IgD-negative memory B cell (primary cell): ENCODE data around the gene TGFB2. TPM values are rescaled to one million over a fixed set of nuclear protein-coding genes. Genes with fewer than 3 reads are reported as not detected.

Source experiments
- H3K27ac Mint-ChIP-seq, 3 donors: one replicate each; pipeline ENCODE4 v1.8.0; 2020 to 2022; ENCODE audit warnings: mild to moderate bottlenecking in 3 of 3, mixed read lengths in 3 of 3, moderate library complexity in 1 of 3
- H3K27me3 Mint-ChIP-seq: one replicate; pipeline ENCODE4 v1.8.0; 2021; ENCODE audit warnings: mixed read lengths
- H3K36me3 Mint-ChIP-seq: one replicate; pipeline ENCODE4 v1.8.0; 2020; ENCODE audit warnings: mild to moderate bottlenecking, mixed read lengths
- H3K4me1 Mint-ChIP-seq, 3 donors: one replicate each; pipeline ENCODE4 v1.8.0; 2020 to 2022; ENCODE audit warnings: mixed read lengths in 3 of 3, mild to moderate bottlenecking in 1 of 3
- H3K4me3 Mint-ChIP-seq, 4 donors: one replicate each; pipeline ENCODE4 v1.8.0; 2020 to 2022; ENCODE audit warnings: mild to moderate bottlenecking in 4 of 4, mixed read lengths in 4 of 4, moderate library complexity in 3 of 4
- H3K9me3 Mint-ChIP-seq, 3 donors: one replicate each; pipeline ENCODE4 v1.8.0; 2020 to 2021; ENCODE audit warnings: mixed read lengths in 3 of 3, mild to moderate bottlenecking in 1 of 3
- polyA plus RNA-seq: library from polyadenylated mRNA; unstranded; fragments of 300-500 nt; fragmentation: Illumina TruSeq; gene quantifications from one replicate; pipeline ENCODE4 v1.2.3, GENCODE V29; 2021

Gene TGFB2
- polyA plus RNA-seq, 1 donor from 2014 or later = 0.59 TPM

GRCh38 chr1:218363141-218363540 lies 18.0 kb downstream of the TGFB2 start:
- Mint-ChIP-seq H3K27ac (no peak overlapping the region), H3K36me3 (peaks cover 2% of the 10 kb centered on the region), H3K27me3 (no peaks in the 10 kb centered on the region), H3K4me3 (no peak overlapping the region), H3K4me1 (peaks cover 0 to 4% (median 0%) of the 10 kb centered on the region in 3 donors), H3K9me3 (no peaks in the 10 kb centered on the region)

GRCh38 chr1:218364028-218364710 lies 19.0 kb downstream of the TGFB2 start:
- H3K27ac Mint-ChIP-seq = no peak overlapping the region
- peaks cover 2% of the 10 kb centered on the region for H3K36me3 Mint-ChIP-seq
- no peaks in the 10 kb centered on the region for H3K27me3 Mint-ChIP-seq
- no peaks in the 10 kb centered on the region for H3K4me1 Mint-ChIP-seq
- H3K9me3 Mint-ChIP-seq = no peaks in the 10 kb centered on the region
- no peak overlapping the region for H3K4me3 Mint-ChIP-seq

GRCh38 chr1:218365226-218365999 lies 20.3 kb downstream of the TGFB2 start:
- no peaks in the 10 kb centered on the region for H3K4me1 Mint-ChIP-seq

GRCh38 chr1:218366322-218367052 lies 21.4 kb downstream of the TGFB2 start:
- H3K36me3 Mint-ChIP-seq = peaks cover 2% of the 10 kb centered on the region
- H3K27ac Mint-ChIP-seq = no peak overlapping the region
- no peaks in the 10 kb centered on the region for H3K9me3 Mint-ChIP-seq
- no peak overlapping the region for H3K4me3 Mint-ChIP-seq
- no peaks in the 10 kb centered on the region for H3K27me3 Mint-ChIP-seq
- no peaks in the 10 kb centered on the region for H3K4me1 Mint-ChIP-seq

More at GRCh38 chr1:218365226-218365999, 20.3 kb downstream of the TGFB2 start:
- Mint-ChIP-seq H3K9me3 (no peaks in the 10 kb centered on the region), H3K4me3 (no peak overlapping the region), H3K36me3 (peaks cover 2% of the 10 kb centered on the region), H3K27me3 (no peaks in the 10 kb centered on the region), H3K27ac (peak overlapping the region in 1 of 3 donors; percentile 25)

- Mint-ChIP-seq H3K4me1 (no peaks in the 10 kb centered on the region), H3K9me3 (no peaks in the 10 kb centered on the region), H3K27ac (no peak overlapping the region), H3K4me3 (no peak overlapping the region), H3K27me3 (no peaks in the 10 kb centered on the region), H3K36me3 (peaks cover 2% of the 10 kb centered on the region)
These were observed 22.0 kb downstream of the TGFB2 start for GRCh38 chr1:218367118-218367517.

GRCh38 chr1:218368686-218369085 lies 23.6 kb downstream of the TGFB2 start:
- peaks cover 2% of the 10 kb centered on the region for H3K36me3 Mint-ChIP-seq
- no peak overlapping the region for H3K4me3 Mint-ChIP-seq
- no peaks in the 10 kb centered on the region for H3K4me1 Mint-ChIP-seq
- no peaks in the 10 kb centered on the region for H3K9me3 Mint-ChIP-seq
- H3K27ac Mint-ChIP-seq = no peak overlapping the region
- H3K27me3 Mint-ChIP-seq = peaks cover 2% of the 10 kb centered on the region

GRCh38 chr1:218369688-218370511 lies 24.8 kb downstream of the TGFB2 start:
- Mint-ChIP-seq H3K4me3 (peak overlapping the region in 1 of 4 donors; percentile 1), H3K9me3 (no peaks in the 10 kb centered on the region), H3K27ac (no peak overlapping the region), H3K4me1 (peaks cover 0 to 6% (median 0%) of the 10 kb centered on the region in 3 donors), H3K36me3 (peaks cover 2% of the 10 kb centered on the region), H3K27me3 (peaks cover 2% of the 10 kb centered on the region)

- no peak overlapping the region for H3K4me3 Mint-ChIP-seq
- no peaks in the 10 kb centered on the region for H3K9me3 Mint-ChIP-seq
- H3K27ac Mint-ChIP-seq = no peak overlapping the region
- H3K36me3 Mint-ChIP-seq = no peaks in the 10 kb centered on the region
- peaks cover 2 to 8% (median 2%) of the 10 kb centered on the region in 3 donors for H3K4me1 Mint-ChIP-seq
- peaks cover 4% of the 10 kb centered on the region for H3K27me3 Mint-ChIP-seq
These were observed 27.0 kb downstream of the TGFB2 start for GRCh38 chr1:218371927-218372672.

- H3K27me3 Mint-ChIP-seq = peaks cover 8% of the 10 kb centered on the region
- H3K4me3 Mint-ChIP-seq = no peak overlapping the region
- H3K36me3 Mint-ChIP-seq = peaks cover 1% of the 10 kb centered on the region
- no peak overlapping the region for H3K27ac Mint-ChIP-seq
- H3K4me1 Mint-ChIP-seq = peaks cover 7 to 12% (median 7%) of the 10 kb centered on the region in 3 donors
- no peaks in the 10 kb centered on the region for H3K9me3 Mint-ChIP-seq
These were observed 29.5 kb downstream of the TGFB2 start for GRCh38 chr1:218374401-218375353.

- H3K36me3 Mint-ChIP-seq = peaks cover 1% of the 10 kb centered on the region
- peaks cover 7 to 12% (median 7%) of the 10 kb centered on the region in 3 donors for H3K4me1 Mint-ChIP-seq
- peaks cover 8% of the 10 kb centered on the region for H3K27me3 Mint-ChIP-seq
- H3K9me3 Mint-ChIP-seq = no peaks in the 10 kb centered on the region
- no peak overlapping the region for H3K27ac Mint-ChIP-seq
- H3K4me3 Mint-ChIP-seq = peak overlapping the region in 1 of 4 donors; percentile 55
These were observed 31.6 kb downstream of the TGFB2 start for GRCh38 chr1:218376722-218377121.

GRCh38 chr1:218377143-218377660 lies 32.1 kb downstream of the TGFB2 start:
- Mint-ChIP-seq H3K4me3 (peak overlapping the region in 1 of 4 donors; percentile 33), H3K4me1 (peaks cover 7 to 12% (median 7%) of the 10 kb centered on the region in 3 donors), H3K27me3 (peaks cover 9% of the 10 kb centered on the region), H3K27ac (no peak overlapping the region), H3K9me3 (no peaks in the 10 kb centered on the region), H3K36me3 (peaks cover 1% of the 10 kb centered on the region)

GRCh38 chr1:218380125-218380977 lies 35.2 kb downstream of the TGFB2 start:
- Mint-ChIP-seq H3K36me3 (peaks cover 1% of the 10 kb centered on the region), H3K9me3 (no peaks in the 10 kb centered on the region), H3K27ac (no peak overlapping the region), H3K27me3 (peaks cover 9% of the 10 kb centered on the region), H3K4me1 (peaks cover 7 to 8% (median 7%) of the 10 kb centered on the region in 3 donors), H3K4me3 (no peak overlapping the region)
